Activated CD4-positive, alpha-beta memory T cell treated with anti-CD3 and anti-CD28 coated beads, Interleukin-2, amount 10 ng/mL, durations not matched to agents 7 days and 5 days (primary cell): Measurements from ENCODE around the gene ACP7. TPM values are rescaled to one million over a fixed set of nuclear protein-coding genes. Genes with fewer than 3 reads are reported as not detected.
A peak's percentile ranks its signal among the peaks of the same experiment; 100 is the strongest.
"Not testable (repeated sequence)": the region's sequence is repeated elsewhere in the genome, so short reads cannot be mapped to it uniquely, and the experiment has no call there.

Source experiments
- CTCF ChIA-PET: fragments of 350-600 bp; sonication (Branson Sonifier 250); formaldehyde crosslinking; loops from one replicate; lab custom pipeline; 2021; ENCODE audit warnings: antibody characterized with exemption, inconsistent platforms; lab: Charles Lee
- POLR2A ChIA-PET: fragments of 350-600 bp; sonication (Branson Sonifier 250); formaldehyde crosslinking; loops from one replicate; lab custom pipeline; 2021; ENCODE audit warnings: antibody characterized with exemption; lab: Charles Lee
- DNase-seq: peaks from one replicate; pipeline ENCODE4 v3.0.0-alpha.2; 2020
- H3K27ac Mint-ChIP-seq: one replicate; pipeline ENCODE4 v1.8.0; 2021; ENCODE audit warnings: mild to moderate bottlenecking, mixed read lengths
- H3K27me3 Mint-ChIP-seq: one replicate; pipeline ENCODE4 v1.8.0; 2021; ENCODE audit warnings: mixed read lengths
- H3K36me3 Mint-ChIP-seq: one replicate; pipeline ENCODE4 v1.8.0; 2021; ENCODE audit warnings: low read depth, mixed read lengths
- H3K4me1 Mint-ChIP-seq: one replicate; pipeline ENCODE4 v1.8.0; 2021; ENCODE audit warnings: mixed read lengths
- H3K4me3 Mint-ChIP-seq: one replicate; pipeline ENCODE4 v1.8.0; 2021; ENCODE audit warnings: mild to moderate bottlenecking, mixed read lengths
- H3K9me3 Mint-ChIP-seq: one replicate; pipeline ENCODE4 v1.8.0; 2021; ENCODE audit warnings: mixed read lengths
- total RNA-seq, 2 experiments: library from RNA; stranded (reverse); gene quantifications; one replicate each; pipeline ENCODE4 v1.2.3, GENCODE V29; 2021

The ACP7 gene
- total RNA-seq, 2 experiments from 2014 or later = not detected

DNA sequence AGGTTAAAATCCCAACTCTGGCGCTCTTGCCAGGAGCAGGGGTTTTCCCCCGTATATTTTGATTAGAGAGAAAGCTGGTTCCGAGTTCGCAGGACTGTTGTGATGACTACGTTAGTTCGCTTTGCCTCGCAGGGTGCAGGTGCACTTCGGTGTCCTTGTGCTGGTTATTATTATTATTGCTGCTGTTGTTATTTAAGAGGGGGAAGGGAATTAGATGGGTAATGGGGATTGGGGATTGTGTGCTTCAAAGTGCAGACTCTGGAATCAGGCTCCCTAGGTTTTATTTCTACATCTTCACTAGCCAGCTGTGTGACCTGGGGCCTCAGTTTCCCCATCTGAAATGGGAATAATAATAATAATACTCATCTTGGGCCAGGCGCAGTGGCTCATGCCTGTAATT is 15.2 kb downstream of the ACP7 start:
- POLR2A ChIA-PET = no interaction called here
- no peak overlapping the region for H3K4me3 Mint-ChIP-seq
- H3K27ac Mint-ChIP-seq = no peak overlapping the region
- H3K9me3 Mint-ChIP-seq = no peaks in the 10 kb centered on the region
- CTCF ChIA-PET = no interaction called here
- peaks cover 24% of the 10 kb centered on the region for H3K27me3 Mint-ChIP-seq
- no peaks in the 10 kb centered on the region for H3K4me1 Mint-ChIP-seq
- DNase-seq = no peak
- no peaks in the 10 kb centered on the region for H3K36me3 Mint-ChIP-seq

DNA sequence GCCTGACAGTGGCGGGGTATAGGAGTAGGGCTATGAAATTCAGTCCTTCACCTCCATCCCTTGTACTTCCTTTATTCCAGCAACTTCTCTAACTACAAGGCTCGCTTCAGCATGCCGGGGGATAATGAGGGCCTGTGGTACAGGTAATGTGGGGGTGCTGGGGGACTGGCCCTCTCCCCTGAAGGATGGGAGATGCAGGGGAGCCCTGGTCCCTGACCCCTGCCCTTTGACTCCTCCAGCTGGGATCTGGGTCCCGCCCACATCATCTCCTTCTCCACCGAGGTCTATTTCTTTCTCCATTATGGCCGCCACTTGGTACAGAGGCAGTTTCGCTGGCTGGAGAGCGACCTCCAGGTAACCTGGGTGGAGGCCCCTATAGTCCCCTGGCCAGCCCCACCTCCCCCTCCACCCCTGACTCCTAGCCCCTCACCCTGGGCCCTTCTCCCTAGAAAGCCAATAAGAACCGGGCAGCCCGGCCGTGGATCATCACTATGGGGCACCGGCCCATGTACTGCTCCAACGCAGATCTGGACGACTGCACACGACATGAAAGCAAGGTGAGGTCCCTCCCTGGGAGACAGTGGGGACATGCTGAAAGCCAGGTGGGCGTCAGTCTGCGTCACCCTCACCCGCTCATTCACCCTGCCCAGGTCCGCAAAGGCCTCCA is 16.5 kb downstream of the ACP7 start:
- DNase-seq = no peak
- no peaks in the 10 kb centered on the region for H3K36me3 Mint-ChIP-seq
- peaks cover 24% of the 10 kb centered on the region for H3K27me3 Mint-ChIP-seq
- POLR2A ChIA-PET = no interaction called here
- no peak overlapping the region for H3K4me3 Mint-ChIP-seq
- CTCF ChIA-PET = no interaction called here
- no peak overlapping the region for H3K27ac Mint-ChIP-seq
- no peaks in the 10 kb centered on the region for H3K9me3 Mint-ChIP-seq
- no peaks in the 10 kb centered on the region for H3K4me1 Mint-ChIP-seq

DNA sequence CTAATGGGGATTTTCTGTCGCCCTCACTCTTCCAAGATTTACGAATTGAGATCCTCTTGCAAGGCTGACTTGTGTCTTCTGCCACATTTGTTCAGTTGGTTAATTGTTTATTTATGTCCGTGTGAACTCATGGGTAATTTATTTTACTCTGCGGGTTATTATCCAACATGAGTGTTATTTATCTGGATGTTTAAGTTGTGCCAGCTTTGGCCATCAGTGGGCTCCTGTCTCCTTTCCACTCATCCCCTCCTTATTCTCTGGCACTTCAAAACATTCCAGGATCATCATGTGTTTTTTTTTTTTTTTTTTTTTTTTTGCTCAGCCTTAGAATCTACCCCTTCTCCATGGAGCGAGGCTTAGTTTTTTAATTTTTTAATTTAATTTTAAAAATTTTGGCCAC is 19.0 kb downstream of the ACP7 start:
- peaks cover 11% of the 10 kb centered on the region for H3K27me3 Mint-ChIP-seq

DNA sequence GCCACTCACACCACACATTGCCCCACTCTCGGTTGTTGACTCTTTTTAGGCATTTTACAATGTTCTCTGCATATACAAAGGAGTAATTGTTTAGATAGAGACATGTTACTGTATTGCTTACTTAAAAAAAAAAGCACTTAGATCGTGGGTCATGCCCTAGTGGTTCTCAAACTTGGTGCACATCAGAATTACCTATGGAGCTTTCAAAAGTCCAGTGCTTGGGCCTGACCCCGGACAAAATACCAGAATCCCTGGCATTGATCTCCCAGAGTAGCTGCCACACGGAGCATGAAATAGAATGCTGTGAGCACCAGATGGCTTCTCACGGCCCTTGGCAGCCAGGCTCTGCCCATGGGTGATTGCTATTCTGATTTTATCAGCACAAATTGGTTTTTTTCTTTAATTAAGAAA is 20.0 kb downstream of the ACP7 start:
- ChIA-PET POLR2A (no interaction called here), CTCF (no interaction called here)

More for the DNA sequence above, 19.0 kb downstream of the ACP7 start:
- Mint-ChIP-seq H3K27ac (no peak overlapping the region), H3K4me3 (no peak overlapping the region), H3K9me3 (no peaks in the 10 kb centered on the region), H3K36me3 (no peaks in the 10 kb centered on the region), H3K4me1 (no peaks in the 10 kb centered on the region)
- no peak for DNase-seq
- ChIA-PET CTCF (interaction anchor here (1.0 to 1.1 kb wide), 2 partner anchors 13 to 51 kb away, joined by 3 read pairs; no protein-coding TSS in a partner anchor), POLR2A (no interaction called here)

DNA sequence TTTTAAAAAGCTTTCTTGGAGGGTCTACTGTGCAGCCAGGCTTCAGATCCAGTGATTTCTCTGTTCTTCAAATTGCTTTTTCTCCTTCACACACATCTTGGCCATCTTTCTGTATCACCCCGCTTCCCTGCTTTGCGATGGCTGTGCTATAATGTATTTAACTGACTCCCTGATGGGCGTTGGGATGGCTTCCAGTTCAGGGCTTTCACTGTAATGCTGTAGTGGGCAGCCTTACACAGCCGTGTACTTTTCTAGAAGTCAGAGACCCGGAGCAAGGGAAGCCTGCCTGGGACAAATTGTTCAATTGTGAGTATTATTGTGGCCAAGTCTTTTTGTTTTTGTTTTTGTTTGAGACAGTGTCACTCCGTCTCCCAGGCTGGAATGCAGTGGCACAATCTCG is 22.0 kb downstream of the ACP7 start:
- H3K27ac Mint-ChIP-seq = no peak overlapping the region
- peaks cover 3% of the 10 kb centered on the region for H3K4me1 Mint-ChIP-seq
- DNase-seq = no peak
- H3K4me3 Mint-ChIP-seq = no peak overlapping the region
- ChIA-PET CTCF (no interaction called here), POLR2A (no interaction called here)
- H3K27me3 Mint-ChIP-seq = peaks cover 4% of the 10 kb centered on the region
- no peaks in the 10 kb centered on the region for H3K36me3 Mint-ChIP-seq
- no peaks in the 10 kb centered on the region for H3K9me3 Mint-ChIP-seq

More for the DNA sequence above, 20.0 kb downstream of the ACP7 start:
- DNase-seq = no peak
- Mint-ChIP-seq H3K36me3 (no peaks in the 10 kb centered on the region), H3K27me3 (peaks cover 6% of the 10 kb centered on the region), H3K4me3 (no peak overlapping the region), H3K9me3 (no peaks in the 10 kb centered on the region), H3K27ac (no peak overlapping the region), H3K4me1 (no peaks in the 10 kb centered on the region)

DNA sequence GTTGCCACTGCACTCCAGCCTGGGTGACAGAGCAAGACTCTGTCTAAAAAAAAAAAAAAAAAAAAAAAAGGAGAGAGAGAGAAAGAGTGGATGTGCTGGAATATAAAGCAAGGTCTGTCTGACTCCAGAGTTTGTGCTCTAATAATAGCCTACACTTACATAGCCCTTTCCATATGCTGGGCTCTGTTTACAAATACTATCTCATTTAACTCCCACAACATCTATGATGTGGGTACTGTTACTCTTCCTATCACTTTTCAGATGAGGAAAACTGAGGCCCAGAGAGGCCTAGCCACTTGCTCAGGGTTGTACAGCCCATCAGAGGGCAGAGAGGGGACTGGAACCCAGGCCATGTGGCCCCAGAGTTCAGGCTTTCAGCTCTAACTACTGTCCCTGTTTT is 25.5 kb downstream of the ACP7 start:
- Mint-ChIP-seq H3K36me3 (no peaks in the 10 kb centered on the region), H3K4me3 (no peak overlapping the region), H3K27me3 (peaks cover 3% of the 10 kb centered on the region), H3K9me3 (no peaks in the 10 kb centered on the region), H3K4me1 (peaks cover 3% of the 10 kb centered on the region), H3K27ac (no peak overlapping the region)
- CTCF ChIA-PET = interaction anchor here (0.6 to 2.3 kb wide), 9 partner anchors 8 to 148 kb away, joined by 3 to 10 read pairs (median 3); no protein-coding TSS in a partner anchor
- no peak for DNase-seq
- POLR2A ChIA-PET = no interaction called here

DNA sequence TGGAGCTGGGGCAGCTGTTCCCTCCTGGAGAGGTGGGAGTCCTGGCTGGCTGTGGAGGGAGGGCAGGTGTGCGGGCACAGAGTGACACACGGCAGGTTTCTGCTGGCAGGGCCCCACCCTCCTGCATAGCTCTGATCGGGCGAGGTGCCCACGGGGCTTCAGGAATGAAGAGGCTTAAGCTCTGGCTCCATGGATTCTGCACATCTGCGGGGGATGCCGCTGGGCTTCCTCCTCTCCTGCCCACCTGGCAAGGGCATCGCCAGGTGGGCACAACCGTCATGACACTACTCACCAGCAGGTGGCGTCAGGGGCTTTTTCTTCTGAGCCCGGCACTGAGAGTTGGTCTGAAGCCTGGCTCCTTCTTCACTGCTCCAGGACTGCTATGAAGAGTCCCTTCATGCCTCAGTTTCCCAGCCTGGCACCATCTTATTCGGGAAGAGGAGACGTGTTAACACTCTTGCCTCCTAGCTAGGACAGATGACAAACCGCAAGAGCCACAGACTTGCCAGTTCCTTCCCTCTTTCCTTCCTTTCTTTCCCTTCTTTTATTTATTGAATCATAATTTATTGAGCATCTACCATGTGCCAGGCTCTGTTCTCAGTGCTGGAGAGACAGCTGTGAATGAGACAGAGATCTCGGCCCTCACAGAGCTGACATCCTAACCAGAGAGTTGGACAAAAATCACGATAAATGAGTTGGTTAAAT is 26.2 kb downstream of the ACP7 start:
- Mint-ChIP-seq H3K9me3 (no peaks in the 10 kb centered on the region), H3K36me3 (no peaks in the 10 kb centered on the region), H3K27me3 (peaks cover 3% of the 10 kb centered on the region), H3K4me3 (no peak overlapping the region), H3K4me1 (peaks cover 3% of the 10 kb centered on the region), H3K27ac (no peak overlapping the region)
- ChIA-PET POLR2A (no interaction called here), CTCF (interaction anchor here (0.7 to 2.3 kb wide), 7 partner anchors 9 to 859 kb away, joined by 3 to 10 read pairs (median 4); no protein-coding TSS in a partner anchor)
- DNase-seq = peak; percentile 76

DNA sequence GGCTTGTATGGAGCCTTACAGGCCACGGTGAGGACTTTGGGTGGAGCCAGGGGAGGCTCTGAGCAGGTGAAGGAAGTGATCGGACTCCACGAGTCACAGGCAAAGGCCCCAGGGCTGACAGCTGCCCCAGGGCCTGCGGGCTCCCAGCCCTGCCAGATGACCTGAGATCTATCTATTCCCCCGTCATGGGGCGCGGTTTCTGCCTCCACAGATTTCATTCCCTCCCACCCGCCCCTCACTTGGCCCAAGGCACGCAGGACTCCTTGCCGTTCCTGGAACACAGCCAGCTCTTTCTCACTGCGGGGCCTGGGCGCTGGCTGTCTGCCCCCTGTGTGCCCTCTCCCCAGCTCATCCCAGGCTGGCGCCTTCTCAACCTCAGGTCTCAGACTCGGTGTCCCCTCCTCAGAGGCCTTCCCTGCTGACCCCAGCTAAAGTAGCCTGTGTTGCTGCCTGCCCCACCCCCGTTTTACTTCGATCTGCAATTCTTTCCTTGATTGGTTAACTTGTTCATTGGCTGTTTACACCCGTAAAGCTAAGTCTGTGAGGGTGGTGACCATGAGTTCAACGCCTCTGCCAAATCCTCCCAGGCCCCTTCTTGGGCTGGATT is 27.5 kb downstream of the ACP7 start:
- H3K4me3 Mint-ChIP-seq = no peak overlapping the region
- CTCF ChIA-PET = no interaction called here

DNA sequence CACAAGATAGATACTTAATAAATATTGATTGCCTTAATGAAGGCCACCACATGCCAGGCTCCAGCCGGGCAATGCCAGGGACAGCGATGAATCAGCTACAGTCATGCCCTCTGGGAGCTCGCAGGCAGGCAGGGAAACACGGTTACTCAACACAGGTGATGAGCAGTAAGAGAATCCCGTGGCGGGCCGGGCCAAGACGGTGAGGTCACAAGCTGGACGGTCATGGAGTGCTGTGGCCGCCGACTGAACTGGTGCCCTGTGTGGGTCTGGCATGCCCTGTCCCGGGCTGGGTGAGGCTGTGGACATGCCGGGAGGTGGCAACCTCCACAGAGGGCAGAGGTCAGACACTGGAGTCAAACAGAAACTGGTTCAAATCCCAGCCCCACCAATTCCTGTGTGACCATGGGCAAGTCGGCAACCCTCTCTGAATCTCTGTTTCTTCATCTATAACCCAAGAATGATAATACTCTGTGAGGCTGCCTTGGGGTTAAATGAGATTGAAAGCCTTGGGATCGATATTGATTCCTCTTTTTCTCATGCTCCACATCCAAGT is 28.2 kb downstream of the ACP7 start:
- CTCF ChIA-PET = no interaction called here
- no peaks in the 10 kb centered on the region for H3K9me3 Mint-ChIP-seq
- peaks cover 3% of the 10 kb centered on the region for H3K4me1 Mint-ChIP-seq
- H3K27ac Mint-ChIP-seq = no peak overlapping the region
- no peaks in the 10 kb centered on the region for H3K36me3 Mint-ChIP-seq
- POLR2A ChIA-PET = interaction anchor here (0.5 to 1.0 kb wide), 2 partner anchors 217 to 220 kb away, joined by 3 read pairs; no protein-coding TSS in a partner anchor
- peaks cover 3% of the 10 kb centered on the region for H3K27me3 Mint-ChIP-seq
- no peak overlapping the region for H3K4me3 Mint-ChIP-seq
- no peak for DNase-seq

More for the DNA sequence above, 27.5 kb downstream of the ACP7 start:
- Mint-ChIP-seq H3K27me3 (peaks cover 3% of the 10 kb centered on the region), H3K9me3 (no peaks in the 10 kb centered on the region), H3K36me3 (no peaks in the 10 kb centered on the region), H3K27ac (no peak overlapping the region), H3K4me1 (peaks cover 3% of the 10 kb centered on the region)
- DNase-seq = no peak
- POLR2A ChIA-PET = interaction anchor here (1.0 kb wide), 1 partner anchor 217 kb away, joined by 3 read pairs; no protein-coding TSS in a partner anchor

DNA sequence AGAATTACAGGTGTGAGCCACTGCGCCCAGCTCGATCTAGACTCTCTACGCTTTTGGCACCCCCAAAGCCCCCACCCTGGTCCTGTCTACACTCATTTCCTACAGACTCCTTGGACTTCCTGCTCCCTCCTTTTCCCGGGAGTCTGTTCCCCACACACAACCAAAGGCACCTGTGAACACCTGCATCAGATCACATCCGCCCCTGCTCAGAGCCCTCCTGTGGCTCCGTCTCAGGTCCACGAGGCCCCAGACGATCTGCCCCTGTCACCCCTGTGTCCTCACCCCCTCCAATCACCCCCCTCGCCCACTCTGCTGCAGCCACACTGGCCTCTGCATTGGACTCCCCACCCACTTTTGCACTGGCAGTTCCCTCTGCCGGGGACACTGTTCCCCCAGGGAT is 29.0 kb downstream of the ACP7 start:
- Mint-ChIP-seq H3K36me3 (no peaks in the 10 kb centered on the region), H3K4me1 (peaks cover 3% of the 10 kb centered on the region), H3K4me3 (no peak overlapping the region), H3K27me3 (peaks cover 3% of the 10 kb centered on the region), H3K27ac (no peak overlapping the region), H3K9me3 (no peaks in the 10 kb centered on the region)
- ChIA-PET CTCF (no interaction called here), POLR2A (no interaction called here)
- no peak for DNase-seq

DNA sequence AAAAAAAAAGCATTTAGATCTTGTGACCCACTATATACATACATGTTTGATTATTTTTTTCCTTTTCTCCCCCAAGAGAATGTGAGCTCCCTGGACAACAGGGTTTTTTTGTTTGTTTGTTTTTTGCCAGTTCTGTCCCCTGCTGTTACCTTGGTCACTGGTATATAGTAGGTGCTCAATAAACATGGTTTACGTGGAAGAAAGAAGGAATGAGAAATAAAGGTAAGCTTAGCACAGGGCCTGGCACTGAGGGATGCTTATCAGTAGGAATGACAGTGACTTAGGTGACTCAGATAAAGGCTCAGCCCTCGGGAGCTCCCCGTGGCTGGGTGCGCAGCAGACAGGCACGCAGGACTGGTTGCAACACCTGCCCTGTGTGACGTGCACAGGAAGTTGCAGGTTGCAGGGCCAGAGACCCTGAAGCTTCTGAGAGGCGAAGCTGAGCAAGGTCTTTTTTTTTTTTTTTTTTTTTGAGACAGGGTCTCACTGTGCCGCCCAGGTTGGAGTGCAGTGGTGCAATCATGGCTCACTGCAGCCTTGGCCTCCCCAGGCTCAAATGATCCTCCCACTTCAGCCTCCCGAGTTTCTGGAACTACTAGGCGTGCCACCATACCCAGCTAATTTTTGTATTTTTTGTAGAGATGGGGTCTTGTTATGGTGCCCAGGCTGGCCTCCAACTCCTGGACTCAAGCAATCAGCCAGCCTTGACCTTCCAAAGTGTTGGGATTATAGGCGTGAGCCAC is 31.1 kb downstream of the ACP7 start:
- ChIA-PET CTCF (interaction anchor here (0.7 kb wide), 1 partner anchor 42 kb away, joined by 3 read pairs; no protein-coding TSS in a partner anchor), POLR2A (no interaction called here)
- Mint-ChIP-seq H3K4me3 (no peak overlapping the region), H3K4me1 (peaks cover 3% of the 10 kb centered on the region), H3K9me3 (no peaks in the 10 kb centered on the region), H3K36me3 (no peaks in the 10 kb centered on the region), H3K27me3 (peaks cover 3% of the 10 kb centered on the region), H3K27ac (no peak overlapping the region)
- DNase-seq = no peak

DNA sequence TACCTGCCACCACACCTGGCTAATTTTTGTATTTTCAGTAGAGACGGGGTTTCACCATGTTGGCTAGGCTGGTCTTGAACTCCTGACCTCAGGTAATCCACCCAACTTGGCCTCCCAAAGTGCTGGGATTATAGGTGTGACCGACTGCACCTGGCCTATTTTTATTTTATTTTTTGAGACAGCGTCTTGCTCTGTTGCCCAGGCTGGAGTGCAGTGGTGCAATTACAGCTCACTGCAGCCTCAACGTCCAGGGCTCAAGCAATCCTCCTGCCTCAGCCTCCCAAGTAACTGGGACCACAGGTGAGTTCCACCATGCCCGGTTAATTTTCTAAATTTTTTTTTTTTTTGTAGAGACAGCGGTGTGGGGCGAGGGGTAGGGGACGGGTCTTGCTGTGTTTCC is 32.9 kb downstream of the ACP7 start:
- H3K36me3 Mint-ChIP-seq, H3K4me1 Mint-ChIP-seq, DNase-seq, H3K4me3 Mint-ChIP-seq, H3K27ac Mint-ChIP-seq, H3K27me3 Mint-ChIP-seq, CTCF ChIA-PET, H3K9me3 Mint-ChIP-seq: not testable (repeated sequence)
- POLR2A ChIA-PET = interaction anchor here (0.6 kb wide), 1 partner anchor 794 kb away, joined by 3 read pairs; no protein-coding TSS in a partner anchor
